OCI-LY7 (cell line): ENCODE measurements around the gene TAPT1.

Experiments used
- EZH2phosphoT487 ChIP-seq: fragments of 200-600 bp; sonication (generic); IDR thresholded peaks from 2 replicates; pipeline ENCODE4 v1.6.1; 2018; ENCODE audit warnings: low read depth, borderline replicate concordance, mild to moderate bottlenecking, mixed run types, antibody characterized with exemption, low read length, moderate library complexity, mixed read lengths
- TF ChIP-seq, protein P1 (sequence below): fragments of 200-600 bp; sonication (generic); conservative IDR thresholded peaks from 2 replicates; pipeline ENCODE4 v1.5.1; 2014; ENCODE audit warnings: mild to moderate bottlenecking, antibody characterized with exemption, low read length, moderate library complexity, mixed read lengths

GRCh38 chr4:16230308-16230707, 4.0 kb upstream of the TAPT1 start:
- TF ChIP-seq, protein P1, sequence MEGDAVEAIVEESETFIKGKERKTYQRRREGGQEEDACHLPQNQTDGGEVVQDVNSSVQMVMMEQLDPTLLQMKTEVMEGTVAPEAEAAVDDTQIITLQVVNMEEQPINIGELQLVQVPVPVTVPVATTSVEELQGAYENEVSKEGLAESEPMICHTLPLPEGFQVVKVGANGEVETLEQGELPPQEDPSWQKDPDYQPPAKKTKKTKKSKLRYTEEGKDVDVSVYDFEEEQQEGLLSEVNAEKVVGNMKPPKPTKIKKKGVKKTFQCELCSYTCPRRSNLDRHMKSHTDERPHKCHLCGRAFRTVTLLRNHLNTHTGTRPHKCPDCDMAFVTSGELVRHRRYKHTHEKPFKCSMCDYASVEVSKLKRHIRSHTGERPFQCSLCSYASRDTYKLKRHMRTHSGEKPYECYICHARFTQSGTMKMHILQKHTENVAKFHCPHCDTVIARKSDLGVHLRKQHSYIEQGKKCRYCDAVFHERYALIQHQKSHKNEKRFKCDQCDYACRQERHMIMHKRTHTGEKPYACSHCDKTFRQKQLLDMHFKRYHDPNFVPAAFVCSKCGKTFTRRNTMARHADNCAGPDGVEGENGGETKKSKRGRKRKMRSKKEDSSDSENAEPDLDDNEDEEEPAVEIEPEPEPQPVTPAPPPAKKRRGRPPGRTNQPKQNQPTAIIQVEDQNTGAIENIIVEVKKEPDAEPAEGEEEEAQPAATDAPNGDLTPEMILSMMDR, result no peak
- no peak for TF ChIP-seq EZH2phosphoT487
